IMR-90 (cell line): ENCODE measurements around the gene ZNF675. TPM values are rescaled to one million over a fixed set of nuclear protein-coding genes. Genes with fewer than 3 reads are reported as not detected.

ENCODE experiments used
- ATAC-seq: fragments of 200-7000 bp; cut with Tn5 transposase; 2 replicates; pipeline ENCODE4 v1.9.1; 2020; ENCODE audit warnings: low read depth, mild to moderate bottlenecking, moderate library complexity
- BruUV-seq: library from RNA; stranded (reverse); fragments of 400-500 nt; replicated peaks from 2 replicates; lab custom pipeline; 2021; lab: Mats Ljungman, UMichigan
- CTCF ChIA-PET: fragments of 300-600 bp; formaldehyde crosslinking; extraction: SDS; loops from one replicate; lab custom pipeline; 2021; ENCODE audit warnings: antibody characterized with exemption; lab: Yijun Ruan, JAX
- POLR2A ChIA-PET: fragments of 300-600 bp; sonication (Branson Sonifier 250); formaldehyde crosslinking; loops from one replicate; lab custom pipeline; 2022; ENCODE audit warnings: antibody characterized with exemption; ENCODE audit not compliant: unreplicated experiment; lab: Charles Lee
- DNase-seq: peaks from one replicate; pipeline ENCODE4 v3.0.0; 2013
- H2AFZ ChIP-seq: replicated peaks from 2 replicates; pipeline ENCODE3; 2013; ENCODE audit warnings: low read length, mild to moderate bottlenecking; ENCODE audit not compliant: poor library complexity
- H2AK5ac ChIP-seq: 2 replicates; pipeline ENCODE4 v1.6.1; 2013; ENCODE audit warnings: low read depth, low read length, inconsistent platforms
- H2AK9ac ChIP-seq: replicated peaks from 2 replicates; pipeline ENCODE3; 2013; ENCODE audit warnings: mild to moderate bottlenecking, low read depth, low read length, moderate library complexity; ENCODE audit not compliant: poor library complexity
- H2BK120ac ChIP-seq: 2 replicates; pipeline ENCODE4 v1.6.1; 2013; ENCODE audit warnings: low read depth, low read length, inconsistent platforms
- H2BK15ac ChIP-seq: 3 replicates; pipeline ENCODE4 v1.6.1; 2013; ENCODE audit warnings: low read depth, low read length, inconsistent platforms
- H2BK20ac ChIP-seq: 2 replicates; pipeline ENCODE4 v1.6.1; 2013; ENCODE audit warnings: low read depth, mild to moderate bottlenecking, inconsistent platforms, low read length, moderate library complexity
- H2BK5ac ChIP-seq: 2 replicates; pipeline ENCODE4 v1.6.1; 2013; ENCODE audit warnings: mild to moderate bottlenecking, low read depth, low read length, inconsistent platforms; ENCODE audit not compliant: poor library complexity, severe bottlenecking
- H3K14ac ChIP-seq: replicated peaks from 2 replicates; pipeline ENCODE4 v1.6.1; 2013; ENCODE audit warnings: low read depth, low read length, inconsistent platforms
- H3K18ac ChIP-seq: 2 replicates; pipeline ENCODE4 v1.6.1; 2013; ENCODE audit warnings: low read depth, low read length, control low read depth
- H3K23ac ChIP-seq: 2 replicates; pipeline ENCODE4 v1.6.1; 2013; ENCODE audit warnings: low read depth, low read length, inconsistent platforms
- H3K27ac ChIP-seq: 2 replicates; pipeline ENCODE4 v1.5.1; 2013; ENCODE audit warnings: mild to moderate bottlenecking, control low read depth, low read length; ENCODE audit not compliant: insufficient read depth
- H3K27me3 ChIP-seq: 2 replicates; pipeline ENCODE4 v1.6.1; 2013; ENCODE audit warnings: low read length; ENCODE audit not compliant: control insufficient read depth, insufficient read depth
- H3K36me3 ChIP-seq: 2 replicates; pipeline ENCODE4 v1.6.1; 2013; ENCODE audit warnings: low read length, mixed read lengths; ENCODE audit not compliant: control insufficient read depth, insufficient read depth
- H3K4ac ChIP-seq: 2 replicates; pipeline ENCODE4 v1.6.1; 2013; ENCODE audit warnings: low read depth, low read length, inconsistent platforms
- H3K4me1 ChIP-seq: 2 replicates; pipeline ENCODE4 v1.6.1; 2013; ENCODE audit warnings: low read length, mixed read lengths; ENCODE audit not compliant: control insufficient read depth, insufficient read depth
- H3K4me2 ChIP-seq: 2 replicates; pipeline ENCODE4 v1.6.1; 2013; ENCODE audit warnings: low read depth, mild to moderate bottlenecking, control low read depth, low read length, moderate library complexity
- H3K4me3 ChIP-seq: 2 replicates; pipeline ENCODE4 v1.5.1; 2013; ENCODE audit warnings: low read depth, mild to moderate bottlenecking, control low read depth, low read length, moderate library complexity; ENCODE audit not compliant: insufficient read depth
- H3K56ac ChIP-seq: 2 replicates; pipeline ENCODE4 v1.6.1; 2013; ENCODE audit warnings: low read length, inconsistent platforms; ENCODE audit not compliant: insufficient read depth; ENCODE audit errors: extremely low read depth
- H3K79me1 ChIP-seq, 2 experiments: 2 replicates each; pipeline ENCODE4 v1.6.1; 2013; ENCODE audit warnings: low read length in 2 of 2, inconsistent platforms in 1 of 2, low read depth in 1 of 2
- H3K9ac ChIP-seq: 2 replicates; pipeline ENCODE4 v1.6.1; 2013; ENCODE audit warnings: low read depth, low read length, control low read depth
- H3K9me1 ChIP-seq: 2 replicates; pipeline ENCODE4 v1.6.1; 2013; ENCODE audit warnings: low read length, inconsistent platforms; ENCODE audit not compliant: insufficient read depth
- H3K9me3 ChIP-seq: 2 replicates; pipeline ENCODE4 v1.6.1; 2013; ENCODE audit warnings: low read length; ENCODE audit not compliant: control insufficient read depth, insufficient read depth
- H4K20me1 ChIP-seq: 2 replicates; pipeline ENCODE4 v1.6.1; 2013; ENCODE audit warnings: low read length, inconsistent platforms; ENCODE audit not compliant: insufficient read depth
- H4K5ac ChIP-seq: 2 replicates; pipeline ENCODE4 v1.6.1; 2013; ENCODE audit warnings: mild to moderate bottlenecking, low read depth, low read length, control low read depth
- H4K8ac ChIP-seq, 2 experiments: 2 replicates each; pipeline ENCODE4 v1.6.1; 2013; ENCODE audit warnings: low read depth in 2 of 2, low read length in 2 of 2, control low read depth in 1 of 2, inconsistent platforms in 1 of 2
- H4K91ac ChIP-seq: 2 replicates; pipeline ENCODE4 v1.6.1; 2013; ENCODE audit warnings: low read depth, low read length, inconsistent platforms; ENCODE audit not compliant: insufficient read depth
- BHLHE40 ChIP-seq: fragments of 150-350 bp; IDR thresholded peaks from 2 replicates; pipeline ENCODE4 v1.6.1; 2016; ENCODE audit warnings: mild to moderate bottlenecking, low read depth, low read length
- CEBPB ChIP-seq: IDR thresholded peaks from 2 replicates; pipeline ENCODE4 v1.6.1; 2012; ENCODE audit warnings: low read depth, low read length, improper control_type of control experiment
- CHD1 ChIP-seq: IDR thresholded peaks from 2 replicates; pipeline ENCODE4 v1.6.1; 2012; ENCODE audit warnings: low read depth, low read length, improper control_type of control experiment
- CTCF ChIP-seq: conservative IDR thresholded peaks from 2 replicates; pipeline ENCODE4 v1.5.1; 2012; ENCODE audit warnings: mild to moderate bottlenecking, low read depth, low read length, improper control_type of control experiment
- ELK1 ChIP-seq: fragments of 150-350 bp; IDR thresholded peaks from 2 replicates; pipeline ENCODE4 v1.6.1; 2016; ENCODE audit warnings: low read depth, mild to moderate bottlenecking, low read length, moderate library complexity, borderline replicate concordance
- FOS ChIP-seq: fragments of 150-350 bp; IDR thresholded peaks from 2 replicates; pipeline ENCODE4 v1.6.1; 2016; ENCODE audit warnings: low read depth, low read length
- MAFK ChIP-seq: IDR thresholded peaks from 2 replicates; pipeline ENCODE4 v1.6.1; 2012; ENCODE audit warnings: low read depth, low read length, improper control_type of control experiment
- MAZ ChIP-seq: IDR thresholded peaks from 2 replicates; pipeline ENCODE4 v1.6.1; 2012; ENCODE audit warnings: low read depth, mild to moderate bottlenecking, low read length, improper control_type of control experiment, moderate library complexity, borderline replicate concordance
- MXI1 ChIP-seq: IDR thresholded peaks from 2 replicates; pipeline ENCODE4 v1.6.1; 2012; ENCODE audit warnings: low read depth, mild to moderate bottlenecking, low read length, moderate library complexity, borderline replicate concordance
- NFE2L2 ChIP-seq: fragments of 150-350 bp; IDR thresholded peaks from 2 replicates; pipeline ENCODE4 v1.6.1; 2016; ENCODE audit warnings: low read depth, mild to moderate bottlenecking, low read length
- RAD21 ChIP-seq: IDR thresholded peaks from 2 replicates; pipeline ENCODE4 v1.6.1; 2012; ENCODE audit warnings: low read length, improper control_type of control experiment
- RCOR1 ChIP-seq: IDR thresholded peaks from 2 replicates; pipeline ENCODE4 v1.6.1; 2012; ENCODE audit warnings: mild to moderate bottlenecking, low read length, improper control_type of control experiment; ENCODE audit not compliant: insufficient replicate concordance
- RFX5 ChIP-seq: IDR thresholded peaks from 2 replicates; pipeline ENCODE4 v1.8.0; 2012; ENCODE audit warnings: low read depth, mild to moderate bottlenecking, low read length, moderate library complexity
- SMC3 ChIP-seq: fragments of 150-350 bp; IDR thresholded peaks from 2 replicates; pipeline ENCODE4 v1.6.1; 2016; ENCODE audit warnings: low read depth, mild to moderate bottlenecking, antibody characterized with exemption, low read length, moderate library complexity
- USF2 ChIP-seq: fragments of 150-350 bp; IDR thresholded peaks from 2 replicates; pipeline ENCODE4 v1.6.1; 2017; ENCODE audit warnings: mild to moderate bottlenecking, antibody characterized with exemption, low read length, low read depth
- dilution Hi-C: fragments of 300-500 bp; cut with HindIII; formaldehyde crosslinking; loops from one replicate; pipeline ENCODE4 v1.14.3; 2018; ENCODE audit warnings: low sequenced_read_pairs; ENCODE audit not compliant: unreplicated experiment
- in situ Hi-C: fragments of 300-500 bp; cut with MboI; formaldehyde crosslinking; loops from 3 replicates; pipeline ENCODE4 v1.14.3; 2019; ENCODE audit warnings: low sequenced_read_pairs, inconsistent platforms, mixed read lengths
- intact Hi-C: fragments of 100-400 bp; cut with micrococcal nuclease; formaldehyde crosslinking; loops from 2 replicates; pipeline ENCODE4 v1.10.0; 2022
- polyA plus RNA-seq, 3 experiments: library from polyadenylated mRNA; depleted of rRNA; stranded (reverse); fragments of >200 nt; gene quantifications; 2 replicates each; pipeline ENCODE4 v1.2.3, GENCODE V29; 2012; ENCODE audit warnings: low replicate concordance in 1 of 3
- total RNA-seq: library from RNA; depleted of rRNA; stranded (reverse); fragments of >200 nt; gene quantifications from 2 replicates; pipeline ENCODE4 v1.2.3, GENCODE V29; 2012

ZNF675 gene
- total and polyA plus RNA-seq, 2 of the 4 experiments (the other 2 are of a cell fraction): 2.5 to 11.1 TPM

- H4K20me1 ChIP-seq: no peaks in the 10 kb centered on the region
- no TSS peak for BruUV-seq
- intact Hi-C loops (no loop called here), dilution Hi-C loops (no loop called here), in situ Hi-C loops (no loop called here)
- no peak overlapping the region for H3K27ac ChIP-seq
- H3K9me3 ChIP-seq: no peaks in the 10 kb centered on the region
- H2AK9ac ChIP-seq: no peak overlapping the region
- no peak for ATAC-seq
- H2BK15ac ChIP-seq: no peak overlapping the region
- H3K14ac ChIP-seq: no peak overlapping the region
- no peak overlapping the region for H2BK20ac ChIP-seq
- no peak overlapping the region for H3K4ac ChIP-seq
- H3K9ac ChIP-seq: no peak overlapping the region
- no peak overlapping the region for H3K56ac ChIP-seq
- no peak overlapping the region for H4K5ac ChIP-seq
- CTCF ChIA-PET: no interaction called here
- H3K9me1 ChIP-seq: no peaks in the 10 kb centered on the region
- H3K18ac ChIP-seq: no peak overlapping the region
- POLR2A ChIA-PET: no interaction called here
- no peak overlapping the region for H4K8ac ChIP-seq
- H2AK5ac ChIP-seq: no peak overlapping the region
- H2AFZ ChIP-seq: no peak overlapping the region
- H2BK120ac ChIP-seq: no peak overlapping the region
- H3K36me3 ChIP-seq: no peaks in the 10 kb centered on the region
- no peaks in the 10 kb centered on the region for H3K4me1 ChIP-seq
- TF ChIP-seq CEBPB: no peak
- TF ChIP-seq CHD1: no peak
- no peak for TF ChIP-seq MAFK
- no peak for TF ChIP-seq ELK1
- TF ChIP-seq NFE2L2: no peak
- no peak for TF ChIP-seq RAD21
- no peak for TF ChIP-seq MXI1
- TF ChIP-seq SMC3: no peak
- TF ChIP-seq BHLHE40: no peak
- no peak for TF ChIP-seq USF2
- TF ChIP-seq RFX5: no peak
- no peak for TF ChIP-seq MAZ
- TF ChIP-seq RCOR1: no peak
- TF ChIP-seq FOS: no peak
- TF ChIP-seq CTCF: no peak
- no peak overlapping the region for H4K91ac ChIP-seq
- no peak for DNase-seq
- no peaks in the 10 kb centered on the region for H3K79me1 ChIP-seq
- H3K27me3 ChIP-seq: no peaks in the 10 kb centered on the region
- H2BK5ac ChIP-seq: no peak overlapping the region
- no peak overlapping the region for H3K4me3 ChIP-seq
- no peak overlapping the region for H3K4me2 ChIP-seq
- no peak overlapping the region for H3K23ac ChIP-seq
Measured at GRCh38 chr19:23716792-23717191, 29.8 kb upstream of the ZNF675 start.
